T-helper 9 cell (primary cell): ENCODE measurements around the gene ST6GALNAC1.

Source experiments
- DNase-seq: peaks from one replicate; pipeline ENCODE4 v3.0.0-alpha.2; 2020

The ST6GALNAC1 gene

GRCh38 chr17:76575570-76575969 lies 68.0 kb downstream of the ST6GALNAC1 start:
- no peak for DNase-seq
